Measurements from ENCODE around the gene KCNIP3. TPM values are rescaled to one million over a fixed set of nuclear protein-coding genes. Genes with fewer than 3 reads are reported as not detected.

The KCNIP3 gene
- total and polyA plus RNA-seq, 4 donors, result 10.6 to 25.4 (median 17.1) TPM

DNA sequence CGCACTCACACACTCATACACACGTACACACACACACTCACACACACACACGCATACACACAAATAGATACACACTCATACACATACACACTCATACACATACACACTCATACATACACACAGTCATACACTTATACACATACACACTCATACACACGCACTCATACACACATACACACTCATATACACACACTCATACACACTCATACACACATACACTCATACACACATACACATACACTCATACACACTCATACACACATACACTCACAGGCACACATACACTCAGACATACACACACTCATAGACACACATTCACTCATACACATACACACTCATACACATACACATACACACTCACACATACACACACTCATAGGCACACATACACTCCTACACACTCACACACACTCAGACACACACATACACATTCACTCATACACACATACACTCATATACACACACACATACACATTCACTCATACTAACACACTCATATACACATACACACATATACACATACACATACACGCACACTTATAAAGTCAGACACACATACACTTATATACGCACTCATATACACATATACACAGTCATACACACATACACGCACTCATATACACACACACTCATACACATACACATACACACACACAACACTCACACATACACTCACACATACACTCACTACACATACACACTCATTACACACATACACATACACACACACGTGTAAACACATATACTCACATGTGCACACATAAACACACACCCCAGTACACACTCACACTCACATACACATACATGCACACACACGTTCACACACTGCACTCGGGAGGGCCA lies 28.7 kb downstream of the KCNIP3 start:
- Histone ChIP-seq H3K27ac (ENCODE audit: low read depth, low read length) (no peak overlapping the region), H3K4me1 (ENCODE audit: control insufficient read depth, insufficient read depth, low read length) (peaks cover 18% of the 10 kb centered on the region), H3K4me3 (ENCODE audit: low read depth, low read length) (no peak overlapping the region), H3K27me3 (ENCODE audit: control insufficient read depth, insufficient read depth, low read length) (no peaks in the 10 kb centered on the region), H3K36me3 (ENCODE audit: control insufficient read depth, insufficient read depth, low read length) (peaks cover 6% of the 10 kb centered on the region), H3K9me3 (ENCODE audit: control insufficient read depth, insufficient read depth, low read length) (no peaks in the 10 kb centered on the region)
- WGBS (ENCODE audit: insufficient coverage), result 92% methylated on average over 10 of the region's 10 CpGs
- DNase-seq (ENCODE audit: low read depth in 4 of 6, low spot score in 6 of 6), result no peak

DNA sequence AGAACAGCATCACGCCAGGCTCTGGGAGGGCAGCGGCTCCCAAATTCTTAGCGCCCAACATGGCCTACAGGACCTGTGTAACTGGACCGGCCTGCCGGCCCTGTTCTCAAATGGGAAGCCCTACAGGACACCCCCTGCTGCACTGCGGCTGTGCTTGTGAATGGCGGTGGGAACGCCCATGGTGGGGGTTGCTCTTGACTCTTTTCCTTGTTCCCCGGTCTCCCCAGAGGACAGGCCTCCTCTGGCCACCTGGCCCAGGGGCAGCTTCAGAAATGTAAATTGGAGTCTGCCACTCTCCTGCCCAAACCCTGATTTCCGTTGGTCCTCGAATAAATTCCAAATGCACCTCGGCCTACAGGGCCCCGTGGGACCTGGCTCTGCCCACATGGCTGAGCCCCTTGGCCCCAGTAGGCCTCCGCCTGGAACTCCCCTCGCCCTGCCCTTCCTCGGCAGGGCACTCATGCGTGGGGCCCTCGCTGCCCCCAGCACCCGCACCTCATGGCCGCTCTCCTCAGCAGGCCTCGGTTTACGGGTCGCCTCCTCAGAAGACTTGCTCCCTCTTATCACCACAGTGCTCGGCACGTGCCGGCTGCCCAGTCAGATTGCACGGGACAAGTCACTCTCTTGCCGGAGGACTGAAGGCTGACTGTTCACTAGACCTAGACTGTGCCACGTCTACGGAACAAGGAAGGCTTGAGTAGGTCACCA lies 29.4 kb downstream of the KCNIP3 start:
- H3K36me3 ChIP-seq (ENCODE audit: control insufficient read depth, insufficient read depth, low read length), result peaks cover 6% of the 10 kb centered on the region
- H3K27me3 ChIP-seq (ENCODE audit: control insufficient read depth, insufficient read depth, low read length), result no peaks in the 10 kb centered on the region
- no peaks in the 10 kb centered on the region for H3K9me3 ChIP-seq (ENCODE audit: control insufficient read depth, insufficient read depth, low read length)
- no peak for DNase-seq (ENCODE audit: low read depth in 4 of 6, low spot score in 6 of 6)
- H3K4me3 ChIP-seq (ENCODE audit: low read depth, low read length), result no peak overlapping the region
- 90% methylated on average over 30 of the region's 30 CpGs for WGBS (ENCODE audit: insufficient coverage)
- H3K4me1 ChIP-seq (ENCODE audit: control insufficient read depth, insufficient read depth, low read length), result peaks cover 26% of the 10 kb centered on the region
- H3K27ac ChIP-seq (ENCODE audit: low read depth, low read length), result no peak overlapping the region

DNA sequence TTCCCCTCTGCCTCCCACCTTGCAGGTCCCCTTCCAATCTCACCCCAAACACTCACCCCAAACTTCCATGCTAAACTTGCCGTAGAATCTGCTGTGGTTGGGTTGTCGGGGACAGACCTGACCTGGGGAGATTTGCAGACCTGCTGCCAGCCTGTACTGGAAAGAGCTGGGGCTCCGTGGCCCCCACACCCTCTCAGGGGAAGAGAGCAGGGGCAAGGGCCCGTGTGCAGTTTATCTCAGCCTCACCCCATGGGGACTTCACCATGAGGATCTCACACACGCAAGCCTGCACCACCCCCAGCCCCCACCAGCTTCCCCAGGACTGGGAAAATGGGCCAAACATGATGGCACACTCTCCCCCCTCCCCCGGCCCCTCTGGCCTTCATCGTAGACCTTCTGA lies 30.7 kb downstream of the KCNIP3 start:
- no peaks in the 10 kb centered on the region for H3K9me3 ChIP-seq (ENCODE audit: control insufficient read depth, insufficient read depth, low read length)
- no peak overlapping the region for H3K4me3 ChIP-seq (ENCODE audit: low read depth, low read length)
- peaks cover 6% of the 10 kb centered on the region for H3K36me3 ChIP-seq (ENCODE audit: control insufficient read depth, insufficient read depth, low read length)
- no peak overlapping the region for H3K27ac ChIP-seq (ENCODE audit: low read depth, low read length)
- no peaks in the 10 kb centered on the region for H3K27me3 ChIP-seq (ENCODE audit: control insufficient read depth, insufficient read depth, low read length)
- peaks cover 28% of the 10 kb centered on the region for H3K4me1 ChIP-seq (ENCODE audit: control insufficient read depth, insufficient read depth, low read length)
- no peak for DNase-seq (ENCODE audit: low read depth in 4 of 6, low spot score in 6 of 6)
- WGBS (ENCODE audit: insufficient coverage), result 93% methylated on average over 3 of the region's 7 CpGs

DNA sequence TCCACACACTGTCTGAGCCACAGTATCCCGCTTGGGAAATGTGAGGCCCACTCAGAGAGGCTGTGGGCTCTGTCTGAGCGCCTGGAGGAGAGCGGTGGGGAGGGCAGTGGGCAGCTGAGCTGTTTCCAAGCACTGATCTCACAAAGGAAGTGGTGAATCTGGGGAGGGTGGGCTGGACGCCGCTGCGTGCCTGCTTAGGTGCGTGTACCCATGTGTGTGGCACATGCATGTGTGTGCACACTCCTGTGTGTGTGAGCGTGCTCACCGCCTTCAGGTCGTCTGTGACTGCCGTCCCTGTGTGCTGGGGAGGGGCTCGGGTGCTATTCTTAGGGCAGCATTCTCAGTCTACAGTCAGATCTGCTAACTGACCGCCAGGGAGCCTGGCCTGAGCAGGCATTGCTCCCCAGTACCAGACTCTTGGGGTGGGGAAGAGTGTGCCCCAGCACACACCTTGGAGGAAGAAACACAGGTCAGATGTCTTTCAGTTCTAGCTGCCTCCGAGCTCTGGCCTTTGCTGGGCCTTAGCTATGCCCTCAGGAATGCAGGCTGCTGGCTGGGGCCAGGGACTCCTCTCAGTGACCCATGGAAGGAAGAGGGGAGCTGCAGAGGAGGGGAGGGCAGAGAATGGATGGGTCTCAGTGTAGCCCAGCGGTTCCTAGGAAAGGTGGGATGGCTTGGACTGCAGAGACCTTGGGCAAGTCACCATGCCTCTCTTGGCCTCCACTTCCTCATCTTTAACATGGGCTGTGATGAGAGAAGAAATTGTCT lies 31.4 kb downstream of the KCNIP3 start:
- peaks cover 6% of the 10 kb centered on the region for H3K36me3 ChIP-seq (ENCODE audit: control insufficient read depth, insufficient read depth, low read length)
- H3K9me3 ChIP-seq (ENCODE audit: control insufficient read depth, insufficient read depth, low read length), result no peaks in the 10 kb centered on the region
- H3K4me1 ChIP-seq (ENCODE audit: control insufficient read depth, insufficient read depth, low read length), result peaks cover 28% of the 10 kb centered on the region
- DNase-seq (ENCODE audit: low read depth in 4 of 6, low spot score in 6 of 6), result no peak
- H3K4me3 ChIP-seq (ENCODE audit: low read depth, low read length), result no peak overlapping the region
- 61% methylated on average over 13 of the region's 15 CpGs for WGBS (ENCODE audit: insufficient coverage)
- no peaks in the 10 kb centered on the region for H3K27me3 ChIP-seq (ENCODE audit: control insufficient read depth, insufficient read depth, low read length)
- no peak overlapping the region for H3K27ac ChIP-seq (ENCODE audit: low read depth, low read length)

DNA sequence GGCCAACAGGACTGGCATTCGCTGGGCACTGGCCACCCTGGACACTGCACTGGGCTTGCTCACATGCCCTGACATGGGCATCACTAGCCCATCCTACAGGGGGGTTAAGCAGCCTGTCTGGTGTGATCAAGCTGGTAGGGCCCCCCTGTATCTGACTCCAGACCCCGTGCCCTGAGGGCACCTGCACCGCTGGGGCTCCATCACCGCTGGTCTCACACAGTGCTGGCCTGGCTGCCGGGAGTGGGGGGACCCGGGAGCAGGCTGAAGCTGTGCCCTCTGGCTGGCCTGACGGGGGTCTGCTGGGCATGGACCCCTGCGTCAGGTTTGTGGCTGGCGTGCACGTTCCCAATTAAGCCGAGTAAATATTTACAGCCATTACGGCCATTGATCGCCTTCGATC lies 32.3 kb downstream of the KCNIP3 start:
- Histone ChIP-seq H3K27ac (ENCODE audit: low read depth, low read length) (no peak overlapping the region), H3K4me1 (ENCODE audit: control insufficient read depth, insufficient read depth, low read length) (peaks cover 36% of the 10 kb centered on the region), H3K4me3 (ENCODE audit: low read depth, low read length) (no peak overlapping the region), H3K36me3 (ENCODE audit: control insufficient read depth, insufficient read depth, low read length) (peaks cover 6% of the 10 kb centered on the region), H3K27me3 (ENCODE audit: control insufficient read depth, insufficient read depth, low read length) (no peaks in the 10 kb centered on the region), H3K9me3 (ENCODE audit: control insufficient read depth, insufficient read depth, low read length) (no peaks in the 10 kb centered on the region)
- WGBS (ENCODE audit: insufficient coverage), result 88% methylated on average over 14 of the region's 14 CpGs
- DNase-seq (ENCODE audit: low read depth in 4 of 6, low spot score in 6 of 6), result no peak

DNA sequence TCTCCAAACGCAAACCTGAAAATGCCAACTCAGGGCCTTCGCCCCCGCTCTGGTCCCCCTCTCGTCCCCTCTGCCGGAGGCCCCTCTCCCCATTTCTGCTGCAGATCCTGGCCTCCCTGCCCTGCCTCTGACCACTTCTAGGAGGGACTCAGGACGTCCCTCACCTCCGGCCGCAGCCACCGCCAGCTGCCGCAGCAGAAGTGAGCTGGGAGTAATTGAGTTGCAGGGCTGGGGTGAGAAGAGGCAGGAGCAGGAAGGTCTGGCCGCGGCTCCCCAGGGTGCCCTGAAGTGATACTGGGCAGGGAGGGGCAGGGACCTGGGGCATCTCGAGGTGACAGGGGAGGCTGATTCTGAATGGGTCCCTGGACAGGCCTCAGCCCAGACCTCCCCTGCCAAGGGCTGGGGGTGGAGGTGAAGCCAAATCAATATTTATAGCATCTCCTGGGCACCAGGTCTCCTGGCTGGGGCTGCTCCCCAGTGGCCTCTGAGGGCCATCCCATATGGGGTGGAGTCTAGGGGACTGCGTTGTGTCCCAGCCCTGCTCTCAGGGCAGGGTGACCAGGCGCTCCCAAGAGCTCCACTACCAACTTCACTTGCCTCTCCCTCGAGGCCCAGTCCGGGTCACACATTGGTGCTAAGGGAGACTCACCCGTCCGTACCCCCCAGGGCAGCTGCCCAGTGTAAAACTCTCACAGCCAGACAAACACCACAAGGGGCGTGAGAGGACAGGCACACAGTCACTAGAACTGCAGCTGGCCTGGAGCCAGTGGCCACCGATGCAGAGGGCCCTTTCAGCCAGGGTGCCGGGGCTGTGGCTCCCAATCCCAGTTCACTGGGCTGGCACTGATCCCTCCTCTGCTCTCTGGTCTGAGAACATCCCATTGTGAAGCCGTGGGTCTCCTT lies 33.0 kb downstream of the KCNIP3 start:
- no peak overlapping the region for H3K4me3 ChIP-seq (ENCODE audit: low read depth, low read length)
- H3K9me3 ChIP-seq (ENCODE audit: control insufficient read depth, insufficient read depth, low read length), result no peaks in the 10 kb centered on the region
- no peak for DNase-seq (ENCODE audit: low read depth in 4 of 6, low spot score in 6 of 6)
- no peaks in the 10 kb centered on the region for H3K27me3 ChIP-seq (ENCODE audit: control insufficient read depth, insufficient read depth, low read length)
- H3K36me3 ChIP-seq (ENCODE audit: control insufficient read depth, insufficient read depth, low read length), result peaks cover 3% of the 10 kb centered on the region
- peaks cover 38% of the 10 kb centered on the region for H3K4me1 ChIP-seq (ENCODE audit: control insufficient read depth, insufficient read depth, low read length)
- 68% methylated on average over 23 of the region's 23 CpGs for WGBS (ENCODE audit: insufficient coverage)
- H3K27ac ChIP-seq (ENCODE audit: low read depth, low read length), result no peak overlapping the region

DNA sequence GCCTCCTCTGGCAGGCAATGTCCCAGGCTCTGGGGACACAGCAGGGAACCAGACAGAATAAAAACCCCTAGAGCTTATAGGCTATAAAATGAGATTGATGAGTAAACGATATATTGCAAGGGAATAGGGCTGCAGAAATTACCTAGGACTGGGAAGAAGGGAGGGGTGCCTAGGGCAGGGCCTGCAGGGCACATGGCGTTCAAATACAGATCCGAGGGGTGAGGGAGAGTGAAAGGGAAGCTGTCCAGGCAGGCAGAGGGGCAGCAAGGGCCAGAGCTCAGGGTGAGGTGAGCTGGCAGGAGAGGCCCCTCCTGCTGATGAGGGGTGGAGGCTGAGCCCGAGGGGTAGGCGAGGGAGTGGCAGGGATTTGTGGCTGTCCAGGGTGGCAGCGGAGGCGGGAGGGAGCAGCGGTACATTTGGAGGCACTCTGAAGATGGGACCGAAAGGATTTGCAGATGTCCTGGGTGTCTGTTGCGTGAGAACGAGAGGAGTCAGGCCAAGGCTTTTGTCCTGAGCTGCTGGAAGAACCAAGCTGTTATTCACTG lies 33.7 kb downstream of the KCNIP3 start:
- H3K36me3 ChIP-seq (ENCODE audit: control insufficient read depth, insufficient read depth, low read length), result peaks cover 3% of the 10 kb centered on the region
- peak in 1 of 6 donors; percentile 25 for DNase-seq (ENCODE audit: low read depth in 4 of 6, low spot score in 6 of 6)
- WGBS (ENCODE audit: insufficient coverage), result 45% methylated on average over 11 of the region's 11 CpGs
- H3K4me1 ChIP-seq (ENCODE audit: control insufficient read depth, insufficient read depth, low read length), result peaks cover 38% of the 10 kb centered on the region
- no peaks in the 10 kb centered on the region for H3K27me3 ChIP-seq (ENCODE audit: control insufficient read depth, insufficient read depth, low read length)
- no peak overlapping the region for H3K27ac ChIP-seq (ENCODE audit: low read depth, low read length)
- no peaks in the 10 kb centered on the region for H3K9me3 ChIP-seq (ENCODE audit: control insufficient read depth, insufficient read depth, low read length)
- no peak overlapping the region for H3K4me3 ChIP-seq (ENCODE audit: low read depth, low read length)

DNA sequence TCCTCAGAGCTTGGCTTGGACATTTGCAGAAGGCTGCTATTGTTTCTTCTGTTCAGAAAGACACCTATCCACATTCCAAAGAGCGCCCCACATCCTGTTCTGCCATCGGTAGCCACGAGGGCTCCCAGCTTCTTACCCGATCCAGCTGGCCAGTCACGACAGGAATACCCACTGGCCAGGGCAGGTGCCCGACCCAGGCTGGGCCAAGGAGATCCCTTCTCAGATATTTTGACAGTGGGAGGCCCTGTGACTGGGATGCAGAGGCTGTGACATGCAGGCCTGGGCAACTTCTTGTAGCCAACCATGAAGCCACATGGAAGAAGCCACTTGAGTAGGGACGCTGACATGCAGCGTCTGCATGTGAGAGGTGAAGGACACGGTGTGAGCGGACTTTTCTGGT lies 34.5 kb downstream of the KCNIP3 start:
- no peaks in the 10 kb centered on the region for H3K27me3 ChIP-seq (ENCODE audit: control insufficient read depth, insufficient read depth, low read length)
- no peak for DNase-seq (ENCODE audit: low read depth in 4 of 6, low spot score in 6 of 6)
- WGBS (ENCODE audit: insufficient coverage), result 94% methylated on average over 10 of the region's 10 CpGs
- peaks cover 3% of the 10 kb centered on the region for H3K36me3 ChIP-seq (ENCODE audit: control insufficient read depth, insufficient read depth, low read length)
- H3K9me3 ChIP-seq (ENCODE audit: control insufficient read depth, insufficient read depth, low read length), result no peaks in the 10 kb centered on the region
- no peak overlapping the region for H3K4me3 ChIP-seq (ENCODE audit: low read depth, low read length)
- peaks cover 38% of the 10 kb centered on the region for H3K4me1 ChIP-seq (ENCODE audit: control insufficient read depth, insufficient read depth, low read length)
- H3K27ac ChIP-seq (ENCODE audit: low read depth, low read length), result no peak overlapping the region

DNA sequence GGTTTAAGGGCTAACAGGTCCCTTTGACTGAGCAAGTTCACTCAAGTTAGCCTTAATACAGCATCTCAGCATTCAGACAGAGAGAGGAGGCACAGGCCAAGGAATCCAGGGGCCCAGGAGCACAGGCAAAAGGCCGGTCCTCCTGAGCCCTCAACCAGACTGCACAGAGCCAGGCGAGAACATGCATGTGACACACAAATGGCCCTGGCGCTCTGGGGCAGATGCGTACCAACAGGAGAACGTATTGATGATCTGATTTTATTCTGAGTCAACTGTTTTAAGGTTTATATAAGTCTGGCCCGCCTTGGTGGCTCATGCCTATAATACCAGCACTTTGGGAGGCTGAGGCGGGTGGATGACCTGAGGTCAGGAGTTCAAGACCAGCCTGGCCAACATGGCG lies 34.9 kb downstream of the KCNIP3 start:
- WGBS (ENCODE audit: insufficient coverage), result 94% methylated on average over 7 of the region's 8 CpGs
- H3K4me1 ChIP-seq (ENCODE audit: control insufficient read depth, insufficient read depth, low read length), result peaks cover 38% of the 10 kb centered on the region
- no peaks in the 10 kb centered on the region for H3K9me3 ChIP-seq (ENCODE audit: control insufficient read depth, insufficient read depth, low read length)
- no peak overlapping the region for H3K4me3 ChIP-seq (ENCODE audit: low read depth, low read length)
- H3K27ac ChIP-seq (ENCODE audit: low read depth, low read length), result no peak overlapping the region
- no peak for DNase-seq (ENCODE audit: low read depth in 4 of 6, low spot score in 6 of 6)
- peaks cover 3% of the 10 kb centered on the region for H3K36me3 ChIP-seq (ENCODE audit: control insufficient read depth, insufficient read depth, low read length)
- no peaks in the 10 kb centered on the region for H3K27me3 ChIP-seq (ENCODE audit: control insufficient read depth, insufficient read depth, low read length)
